Central memory CD8-positive, alpha-beta T cell (primary cell): ENCODE measurements around the gene MIA2.
A peak's percentile ranks its signal among the peaks of the same experiment; 100 is the strongest.
"Not testable (repeated sequence)": the region's sequence is repeated elsewhere in the genome, so short reads cannot be mapped to it uniquely, and the experiment has no call there.

ENCODE experiments used
- ATAC-seq: fragments of 150-1000 bp; cut with Tn5 transposase; replicated peaks from 2 replicates; pipeline ENCODE4 v1.10.0; 2022; ENCODE audit warnings: mild to moderate bottlenecking, moderate FRiP score, moderate number of reproducible peaks; ENCODE audit not compliant: poor library complexity, severe bottlenecking; ENCODE audit errors: extremely low read depth
- DNase-seq, 2 donors: peaks; one replicate each; pipeline ENCODE4 v3.0.0; 2021; ENCODE audit warnings: low spot score in 2 of 2
- H3K27ac Mint-ChIP-seq: one replicate; pipeline ENCODE4 v1.8.0; 2022; ENCODE audit warnings: low read depth, mild to moderate bottlenecking, moderate library complexity, mixed read lengths
- H3K27me3 Mint-ChIP-seq: one replicate; pipeline ENCODE4 v1.8.0; 2022; ENCODE audit warnings: mixed read lengths
- H3K36me3 Mint-ChIP-seq: one replicate; pipeline ENCODE4 v1.8.0; 2022; ENCODE audit warnings: mild to moderate bottlenecking, moderate library complexity, mixed read lengths; ENCODE audit not compliant: insufficient read depth
- H3K4me1 Mint-ChIP-seq: one replicate; pipeline ENCODE4 v1.8.0; 2022; ENCODE audit warnings: mixed read lengths
- H3K4me3 Mint-ChIP-seq: one replicate; pipeline ENCODE4 v1.8.0; 2022; ENCODE audit warnings: mild to moderate bottlenecking, moderate library complexity, mixed read lengths
- H3K9me3 Mint-ChIP-seq: one replicate; pipeline ENCODE4 v1.8.0; 2022; ENCODE audit warnings: mixed read lengths

MIA2 gene

DNA sequence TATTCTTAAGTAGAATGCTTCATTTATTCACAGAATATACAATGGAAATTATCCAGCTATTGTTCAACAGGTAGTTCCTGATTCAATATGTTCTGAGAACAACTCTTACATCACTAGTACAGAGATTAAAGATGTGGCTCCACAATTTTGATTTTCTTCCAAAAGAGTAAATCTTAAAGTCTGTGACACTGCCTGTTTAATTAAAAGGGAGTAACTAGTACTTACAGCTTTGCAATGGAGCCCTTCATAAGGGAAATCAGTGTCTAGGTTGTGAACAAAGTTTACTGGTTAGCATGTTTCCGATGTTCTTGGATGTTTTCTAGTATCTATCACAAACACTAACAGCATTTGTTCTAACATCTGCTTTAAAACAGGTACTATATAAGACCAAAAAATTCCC is 30.8 kb downstream of the MIA2 start:
- ATAC-seq (no peak), DNase-seq (no peak)
- H3K36me3 Mint-ChIP-seq: peaks cover 16% of the 10 kb centered on the region
- H3K27ac Mint-ChIP-seq: no peak overlapping the region
- no peaks in the 10 kb centered on the region for H3K27me3 Mint-ChIP-seq
- H3K4me1 Mint-ChIP-seq: peaks cover 32% of the 10 kb centered on the region
- H3K4me3 Mint-ChIP-seq: no peak overlapping the region
- H3K9me3 Mint-ChIP-seq: no peaks in the 10 kb centered on the region

DNA sequence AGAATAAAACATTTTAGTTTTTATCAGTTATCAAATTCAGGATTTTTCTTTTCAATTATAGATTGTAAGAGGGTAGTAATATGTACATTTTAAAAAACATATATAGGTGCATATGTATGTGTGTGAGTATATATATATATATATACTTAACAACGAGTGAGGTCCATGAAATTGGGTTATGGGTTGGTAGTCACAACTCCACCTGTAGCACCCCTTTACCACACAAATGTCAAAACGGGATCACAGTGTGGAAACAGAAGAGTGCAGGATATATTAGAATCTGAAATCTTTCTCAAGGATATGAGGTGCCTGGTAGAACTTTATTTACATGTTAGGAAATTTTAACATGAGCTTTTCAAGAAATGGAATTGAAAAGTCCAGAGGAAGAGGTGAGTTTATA is 31.3 kb downstream of the MIA2 start:
- peak overlapping the region; percentile 4 for H3K27ac Mint-ChIP-seq
- no peaks in the 10 kb centered on the region for H3K27me3 Mint-ChIP-seq
- H3K36me3 Mint-ChIP-seq: peaks cover 18% of the 10 kb centered on the region
- peaks cover 37% of the 10 kb centered on the region for H3K4me1 Mint-ChIP-seq
- H3K9me3 Mint-ChIP-seq: no peaks in the 10 kb centered on the region
- peak overlapping the region; percentile 64 for H3K4me3 Mint-ChIP-seq
- ATAC-seq (no peak), DNase-seq (no peak)

DNA sequence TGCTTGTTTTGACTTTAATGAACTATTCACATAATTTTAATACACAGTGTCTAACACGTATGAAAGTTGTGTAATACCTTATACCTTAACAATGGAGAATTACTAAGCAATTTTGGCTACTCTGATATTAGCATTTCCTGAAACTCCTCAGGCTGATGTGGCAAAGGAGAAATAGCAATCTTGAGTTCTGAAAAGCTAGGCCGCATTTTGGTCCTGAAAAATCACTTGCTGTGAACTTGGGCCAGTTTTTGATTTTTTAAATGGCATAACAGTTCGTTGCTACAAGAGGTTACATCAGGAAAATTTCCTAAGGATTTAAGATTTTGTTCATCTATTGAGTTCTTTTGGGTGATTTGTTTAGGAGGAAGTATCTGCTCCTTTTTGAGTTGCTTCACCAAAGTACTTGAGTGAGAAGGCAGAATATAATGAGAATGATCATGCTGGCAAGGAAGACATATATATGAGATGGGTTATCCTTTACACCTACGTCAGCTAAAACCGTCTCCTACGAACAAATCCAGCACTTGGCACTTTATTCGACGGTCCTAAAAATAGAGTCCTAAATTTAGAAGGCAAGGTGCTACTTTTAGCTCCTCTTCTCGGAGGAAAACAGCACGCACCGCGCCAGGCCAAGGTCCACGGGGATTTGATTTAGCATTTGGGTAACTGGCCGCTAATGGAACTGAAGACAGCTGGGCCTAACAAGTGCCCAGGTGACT is 32.2 kb downstream of the MIA2 start:
- no peaks in the 10 kb centered on the region for H3K9me3 Mint-ChIP-seq
- peak overlapping the region; percentile 64 for H3K4me3 Mint-ChIP-seq
- peaks cover 46% of the 10 kb centered on the region for H3K4me1 Mint-ChIP-seq
- H3K36me3 Mint-ChIP-seq: peaks cover 18% of the 10 kb centered on the region
- DNase-seq (no peak), ATAC-seq (no peak)
- H3K27ac Mint-ChIP-seq: peak overlapping the region; percentile 67
- no peaks in the 10 kb centered on the region for H3K27me3 Mint-ChIP-seq

DNA sequence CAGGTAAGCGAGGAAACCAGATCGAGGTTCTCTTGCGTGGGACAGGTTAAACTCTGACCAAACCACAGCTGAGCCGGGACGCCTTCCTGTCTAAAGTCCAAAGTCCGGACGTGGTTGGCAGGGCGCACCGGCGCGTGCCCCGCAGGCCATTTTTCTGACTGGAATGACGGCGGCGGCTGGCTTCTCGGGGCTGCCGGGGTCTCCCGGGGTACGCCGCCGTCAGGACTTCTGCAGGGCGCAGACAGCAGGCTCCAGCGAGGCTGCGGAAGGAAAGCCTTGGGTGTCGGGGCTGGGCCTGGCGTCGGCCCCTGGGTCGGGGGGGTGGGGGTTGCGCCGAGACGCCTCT is 32.8 kb downstream of the MIA2 start:
- H3K27ac Mint-ChIP-seq: peak overlapping the region; percentile 67
- peaks cover 52% of the 10 kb centered on the region for H3K4me1 Mint-ChIP-seq
- H3K4me3 Mint-ChIP-seq: peak overlapping the region; percentile 64
- peak in 1 of 2 donors; percentile 10 for DNase-seq
- H3K27me3 Mint-ChIP-seq: no peaks in the 10 kb centered on the region
- peak; percentile 33 for ATAC-seq
- peaks cover 18% of the 10 kb centered on the region for H3K36me3 Mint-ChIP-seq
- no peaks in the 10 kb centered on the region for H3K9me3 Mint-ChIP-seq

DNA sequence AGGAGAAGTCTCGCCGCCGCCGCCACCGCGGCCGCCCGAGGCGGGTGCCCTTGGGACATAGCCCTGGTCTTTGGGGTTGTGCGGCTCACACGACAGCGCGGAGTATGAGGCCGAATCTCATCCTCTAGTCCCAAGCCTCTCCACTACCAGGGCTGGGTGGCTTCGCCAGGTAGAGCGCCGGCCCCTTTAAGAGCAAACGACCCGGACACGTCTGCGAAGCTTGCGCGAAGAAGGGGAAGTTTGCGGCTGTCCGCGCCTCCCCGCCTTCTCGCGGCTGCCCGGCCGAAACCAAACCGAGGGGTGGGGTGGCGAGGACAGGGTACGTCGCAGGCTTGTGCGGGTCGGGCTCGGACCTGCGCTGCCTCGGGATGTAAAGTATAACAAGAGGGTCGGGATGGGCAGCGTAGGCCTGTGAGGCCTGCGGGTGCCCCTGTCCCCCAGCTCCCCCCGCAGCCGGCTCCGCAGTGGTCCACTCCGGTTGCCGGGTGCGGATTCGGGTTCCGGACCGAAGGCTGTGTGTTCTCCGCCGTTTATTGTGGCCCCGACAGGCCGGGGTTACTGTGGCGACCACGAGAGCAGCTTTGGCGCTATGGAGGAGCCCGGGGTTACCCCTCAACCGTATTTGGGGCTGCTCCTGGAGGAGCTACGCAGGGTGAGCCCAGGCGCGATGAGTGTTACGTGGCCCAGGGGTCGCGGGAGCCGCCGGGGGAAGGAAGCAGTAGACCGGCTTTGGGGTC is 33.3 kb downstream of the MIA2 start:
- DNase-seq (peak; percentile 64 to 71), ATAC-seq (peak; percentile 83)
- H3K36me3 Mint-ChIP-seq: peaks cover 18% of the 10 kb centered on the region
- H3K27ac Mint-ChIP-seq: peak overlapping the region; percentile 67
- no peaks in the 10 kb centered on the region for H3K9me3 Mint-ChIP-seq
- H3K27me3 Mint-ChIP-seq: no peaks in the 10 kb centered on the region
- peak overlapping the region; percentile 64 for H3K4me3 Mint-ChIP-seq
- peaks cover 57% of the 10 kb centered on the region for H3K4me1 Mint-ChIP-seq

DNA sequence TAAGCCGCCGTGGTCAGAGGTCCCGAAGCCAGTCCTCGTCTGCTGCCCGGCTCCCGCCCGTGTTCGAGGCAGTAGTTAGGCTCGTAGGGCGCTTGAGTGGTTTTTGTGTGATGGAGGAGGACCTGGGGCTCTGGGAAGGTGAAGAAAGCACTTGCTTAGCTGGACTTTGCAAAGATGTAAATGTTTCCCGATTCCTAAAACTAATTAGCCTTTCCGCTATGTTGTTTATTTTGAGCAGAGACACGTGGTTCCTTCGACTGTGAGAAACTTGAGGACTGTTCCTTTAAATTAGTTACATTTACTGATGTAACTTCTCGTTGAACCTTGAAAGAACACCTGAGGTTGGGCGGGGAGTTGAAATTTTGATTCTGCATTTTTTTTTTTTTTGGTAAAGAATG is 33.9 kb downstream of the MIA2 start:
- peak; percentile 7 for ATAC-seq
- Mint-ChIP-seq H3K4me1 (peaks cover 63% of the 10 kb centered on the region), H3K27me3 (no peaks in the 10 kb centered on the region), H3K4me3 (peak overlapping the region; percentile 64), H3K9me3 (no peaks in the 10 kb centered on the region), H3K36me3 (peaks cover 18% of the 10 kb centered on the region), H3K27ac (peak overlapping the region; percentile 67)
- no peak for DNase-seq

DNA sequence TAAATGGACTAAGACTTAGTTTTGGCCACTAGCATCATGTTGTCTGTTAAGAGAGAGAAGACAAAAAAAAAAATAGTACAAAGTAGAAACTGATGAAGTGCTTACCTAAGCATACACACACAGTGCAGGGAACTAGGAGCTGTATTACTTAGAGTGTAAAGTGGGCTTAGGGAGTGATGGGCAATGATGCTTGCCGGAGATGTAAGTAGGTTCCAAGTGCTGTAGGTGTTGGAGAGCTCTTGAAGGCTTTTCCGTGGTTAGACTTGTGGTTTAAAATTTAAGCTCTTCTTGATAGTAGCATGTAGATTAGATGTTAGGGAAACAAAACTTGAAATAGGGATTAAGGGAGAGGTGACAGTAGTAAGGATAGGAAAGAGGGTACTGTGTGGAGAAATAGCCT is 34.7 kb downstream of the MIA2 start:
- no peaks in the 10 kb centered on the region for H3K9me3 Mint-ChIP-seq
- H3K27ac Mint-ChIP-seq: peak overlapping the region; percentile 67
- DNase-seq (no peak), ATAC-seq (no peak)
- no peaks in the 10 kb centered on the region for H3K27me3 Mint-ChIP-seq
- peaks cover 18% of the 10 kb centered on the region for H3K36me3 Mint-ChIP-seq
- H3K4me1 Mint-ChIP-seq: peaks cover 70% of the 10 kb centered on the region
- peak overlapping the region; percentile 64 for H3K4me3 Mint-ChIP-seq

DNA sequence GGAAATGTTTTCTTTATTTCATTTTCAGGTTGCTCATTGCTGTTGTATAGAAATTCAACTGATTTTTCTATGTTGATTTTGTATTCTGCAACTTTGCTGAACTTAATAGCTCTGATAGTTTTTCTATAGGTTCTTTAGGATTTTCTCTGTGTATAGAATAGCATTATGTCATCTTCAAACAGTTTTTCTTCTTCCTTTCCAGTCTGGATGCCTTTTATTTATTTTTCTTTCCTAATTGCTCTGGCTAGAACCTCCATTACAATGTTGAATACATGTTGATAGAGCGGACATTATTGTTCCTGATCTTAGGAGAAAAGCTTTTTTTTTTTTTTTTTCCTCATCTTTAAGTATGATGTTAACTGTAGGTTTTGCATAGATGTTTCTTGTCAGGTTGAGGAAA is 39.2 kb downstream of the MIA2 start:
- no peak for DNase-seq
- peaks cover 82% of the 10 kb centered on the region for H3K4me1 Mint-ChIP-seq
- peaks cover 10% of the 10 kb centered on the region for H3K36me3 Mint-ChIP-seq
- H3K27me3 Mint-ChIP-seq: no peaks in the 10 kb centered on the region
- H3K4me3 Mint-ChIP-seq: no peak overlapping the region
- peak overlapping the region; percentile 77 for H3K27ac Mint-ChIP-seq
- no peaks in the 10 kb centered on the region for H3K9me3 Mint-ChIP-seq
- ATAC-seq: no peak

DNA sequence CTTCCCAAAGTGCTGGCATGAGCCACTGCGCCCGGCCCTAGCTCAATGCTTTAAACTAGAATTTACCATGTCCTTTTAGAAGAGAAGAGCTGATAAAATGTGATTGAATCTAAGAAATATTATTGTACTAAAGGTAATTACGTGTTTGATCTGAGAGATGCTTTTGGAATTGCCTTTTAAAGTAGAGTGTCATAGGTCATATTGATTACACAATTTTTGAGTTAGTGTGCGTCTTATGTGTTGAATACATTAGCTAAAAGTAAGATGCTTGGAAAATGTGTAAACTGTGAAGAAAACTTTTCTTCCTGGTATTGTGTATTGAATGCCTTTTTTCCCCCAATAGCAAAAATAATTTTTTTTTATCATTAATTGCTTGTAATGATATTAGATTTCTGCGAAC is 41.7 kb downstream of the MIA2 start:
- Mint-ChIP-seq H3K4me3 (peak overlapping the region; percentile 6), H3K9me3 (no peaks in the 10 kb centered on the region), H3K27me3 (no peaks in the 10 kb centered on the region), H3K36me3 (peaks cover 19% of the 10 kb centered on the region), H3K4me1 (peaks cover 76% of the 10 kb centered on the region), H3K27ac (peak overlapping the region; percentile 91)
- no peak for DNase-seq
- ATAC-seq: no peak

DNA sequence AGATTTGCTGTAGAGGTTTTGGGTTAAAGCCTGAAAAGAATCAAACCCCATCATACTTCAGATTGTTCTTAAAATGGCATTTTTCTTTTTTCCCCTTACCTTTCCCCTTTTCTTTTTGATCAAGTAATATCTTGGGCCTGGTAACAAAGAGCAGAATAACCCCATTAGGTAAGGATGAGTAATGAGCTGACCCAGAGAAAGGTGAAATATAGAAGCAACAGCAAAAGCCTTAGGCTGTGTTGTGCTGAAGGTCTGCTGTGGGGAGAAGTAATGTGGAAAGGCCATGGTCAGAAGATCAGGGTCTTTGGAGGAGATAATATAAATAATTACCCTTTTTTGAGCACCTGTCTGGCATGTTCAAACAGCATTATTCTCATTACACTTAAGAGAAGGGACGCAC is 42.3 kb downstream of the MIA2 start:
- Mint-ChIP-seq H3K27ac (peak overlapping the region; percentile 91), H3K27me3 (no peaks in the 10 kb centered on the region), H3K36me3 (peaks cover 24% of the 10 kb centered on the region), H3K4me1 (peaks cover 70% of the 10 kb centered on the region), H3K4me3 (no peak overlapping the region), H3K9me3 (no peaks in the 10 kb centered on the region)
- DNase-seq (no peak), ATAC-seq (no peak)

DNA sequence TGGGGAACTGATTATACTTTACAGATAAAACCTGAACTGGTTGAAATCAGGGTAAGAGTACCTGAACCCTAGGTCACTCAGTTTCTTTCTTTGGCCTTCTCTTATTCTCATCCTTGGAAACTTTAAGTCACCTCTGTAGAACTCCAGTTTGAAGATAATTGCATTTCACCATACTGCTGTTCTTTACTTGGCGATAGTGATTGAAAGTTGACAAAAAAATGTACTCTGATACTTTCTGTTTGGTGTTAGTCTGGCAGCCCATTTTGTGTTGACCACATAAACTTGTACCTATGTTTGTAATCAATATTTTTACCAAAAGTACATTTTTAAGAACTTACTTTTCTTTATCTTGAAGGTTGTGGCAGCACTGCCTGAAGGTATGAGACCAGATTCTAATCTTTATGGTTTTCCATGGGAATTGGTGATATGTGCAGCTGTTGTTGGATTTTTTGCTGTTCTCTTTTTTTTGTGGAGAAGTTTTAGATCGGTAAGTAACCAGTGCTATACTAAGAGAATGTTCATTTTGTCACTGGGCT is 42.9 kb downstream of the MIA2 start:
- peak overlapping the region; percentile 76 for H3K27ac Mint-ChIP-seq

DNA sequence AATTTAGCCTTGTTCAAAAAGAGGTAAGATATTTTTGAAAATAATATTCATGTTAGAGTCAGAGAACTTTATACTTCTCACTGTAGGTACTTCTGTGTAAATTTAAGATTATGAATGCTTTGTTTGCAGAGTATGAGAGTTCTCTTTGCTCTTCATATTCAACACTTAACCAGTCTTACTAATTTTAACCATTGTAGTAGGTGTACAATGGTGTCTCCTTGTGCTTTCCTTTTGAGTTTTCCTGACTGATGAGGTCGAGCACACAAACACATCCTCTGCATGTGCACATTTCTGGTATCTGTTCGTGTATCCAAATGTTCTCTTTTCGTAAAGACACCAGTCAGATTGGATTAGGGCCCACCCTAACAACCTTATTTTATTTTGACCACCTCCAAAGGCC is 45.8 kb downstream of the MIA2 start:
- Mint-ChIP-seq H3K4me1 (peaks cover 47% of the 10 kb centered on the region), H3K27ac (peak overlapping the region; percentile 26), H3K4me3 (no peak overlapping the region), H3K27me3 (no peaks in the 10 kb centered on the region), H3K9me3 (no peaks in the 10 kb centered on the region), H3K36me3 (peaks cover 41% of the 10 kb centered on the region)
- no peak for ATAC-seq
- DNase-seq: no peak

More for the DNA sequence above, 42.9 kb downstream of the MIA2 start:
- H3K36me3 Mint-ChIP-seq: peaks cover 30% of the 10 kb centered on the region
- peaks cover 64% of the 10 kb centered on the region for H3K4me1 Mint-ChIP-seq
- ATAC-seq: no peak
- DNase-seq: no peak
- H3K27me3 Mint-ChIP-seq: no peaks in the 10 kb centered on the region
- no peak overlapping the region for H3K4me3 Mint-ChIP-seq
- no peaks in the 10 kb centered on the region for H3K9me3 Mint-ChIP-seq

DNA sequence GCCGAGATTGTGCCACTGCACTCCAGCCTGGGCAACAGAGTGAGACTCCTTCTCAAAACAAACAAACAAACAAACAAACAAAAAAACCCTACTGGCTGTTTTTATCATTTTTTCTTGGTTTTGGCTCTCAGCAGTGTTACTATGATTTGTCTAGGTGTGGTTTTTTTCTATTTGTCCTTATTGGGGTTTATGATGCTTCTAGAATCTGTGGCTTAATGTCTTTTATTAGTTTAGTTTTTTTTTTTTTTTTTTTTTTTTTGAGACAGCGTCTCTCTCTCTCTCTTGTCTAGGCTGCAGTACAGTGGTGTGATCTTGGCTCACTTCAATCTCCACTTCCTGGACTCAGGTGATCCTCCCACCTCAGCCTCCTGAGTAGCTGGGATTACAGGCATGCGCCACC is 47.0 kb downstream of the MIA2 start:
- DNase-seq, H3K4me3 Mint-ChIP-seq, ATAC-seq, H3K27me3 Mint-ChIP-seq, H3K9me3 Mint-ChIP-seq: not testable (repeated sequence)
- peaks cover 37% of the 10 kb centered on the region for H3K36me3 Mint-ChIP-seq
- H3K4me1 Mint-ChIP-seq: peaks cover 39% of the 10 kb centered on the region
- peak overlapping the region; percentile 45 for H3K27ac Mint-ChIP-seq
